GM06990 (cell line): Measurements from ENCODE around the gene HMGN4.
"Not testable (repeated sequence)": the region's sequence is repeated elsewhere in the genome, so short reads cannot be mapped to it uniquely, and the experiment has no call there.

Source experiments
- DNase-seq: peaks from one replicate; pipeline ENCODE4 v3.0.0-alpha.2; 2011; ENCODE audit not compliant: insufficient read length; ENCODE audit errors: extremely low read depth
- H3K27me3 ChIP-seq: replicated peaks from 2 replicates; pipeline ENCODE4 v1.6.0; 2011; ENCODE audit warnings: low read length; ENCODE audit not compliant: control insufficient read depth, insufficient read depth
- H3K36me3 ChIP-seq: 2 replicates; pipeline ENCODE4 v1.5.1; 2011; ENCODE audit warnings: low read length; ENCODE audit not compliant: control insufficient read depth, insufficient read depth
- H3K4me3 ChIP-seq: replicated peaks from 2 replicates; pipeline ENCODE4 v1.5.1; 2011; ENCODE audit warnings: low read depth, mild to moderate bottlenecking, control low read depth, low read length
- TF ChIP-seq, protein P1 (sequence below): IDR thresholded peaks from 2 replicates; pipeline ENCODE4 v1.5.1; 2011; ENCODE audit warnings: low read length, control low read depth, mild to moderate bottlenecking, inconsistent platforms; ENCODE audit not compliant: insufficient read depth, poor library complexity, severe bottlenecking

Gene HMGN4

DNA sequence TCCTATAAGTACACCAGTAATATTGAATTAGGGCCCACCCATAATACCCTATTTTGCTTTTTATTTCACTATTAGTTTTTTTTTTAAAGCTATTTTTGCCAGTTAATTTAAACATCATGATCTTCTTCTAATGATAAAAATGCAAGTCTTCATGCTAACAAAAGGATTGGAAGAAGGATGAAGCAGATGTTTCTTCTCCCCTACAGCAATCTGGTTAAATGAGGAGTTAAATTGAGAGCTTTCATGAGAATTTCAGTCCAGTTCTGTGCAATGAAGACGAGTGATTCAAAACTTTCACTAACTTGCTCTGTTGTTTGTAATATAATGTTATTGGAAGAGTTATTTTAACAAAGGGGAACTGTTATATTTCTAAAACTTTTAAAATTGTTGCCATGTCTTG, 3.4 kb downstream of the HMGN4 start:
- DNase-seq = no peak
- H3K27me3 ChIP-seq = no peaks in the 10 kb centered on the region
- peaks cover 6% of the 10 kb centered on the region for H3K36me3 ChIP-seq
- TF ChIP-seq, protein P1, sequence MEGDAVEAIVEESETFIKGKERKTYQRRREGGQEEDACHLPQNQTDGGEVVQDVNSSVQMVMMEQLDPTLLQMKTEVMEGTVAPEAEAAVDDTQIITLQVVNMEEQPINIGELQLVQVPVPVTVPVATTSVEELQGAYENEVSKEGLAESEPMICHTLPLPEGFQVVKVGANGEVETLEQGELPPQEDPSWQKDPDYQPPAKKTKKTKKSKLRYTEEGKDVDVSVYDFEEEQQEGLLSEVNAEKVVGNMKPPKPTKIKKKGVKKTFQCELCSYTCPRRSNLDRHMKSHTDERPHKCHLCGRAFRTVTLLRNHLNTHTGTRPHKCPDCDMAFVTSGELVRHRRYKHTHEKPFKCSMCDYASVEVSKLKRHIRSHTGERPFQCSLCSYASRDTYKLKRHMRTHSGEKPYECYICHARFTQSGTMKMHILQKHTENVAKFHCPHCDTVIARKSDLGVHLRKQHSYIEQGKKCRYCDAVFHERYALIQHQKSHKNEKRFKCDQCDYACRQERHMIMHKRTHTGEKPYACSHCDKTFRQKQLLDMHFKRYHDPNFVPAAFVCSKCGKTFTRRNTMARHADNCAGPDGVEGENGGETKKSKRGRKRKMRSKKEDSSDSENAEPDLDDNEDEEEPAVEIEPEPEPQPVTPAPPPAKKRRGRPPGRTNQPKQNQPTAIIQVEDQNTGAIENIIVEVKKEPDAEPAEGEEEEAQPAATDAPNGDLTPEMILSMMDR = no peak
- H3K4me3 ChIP-seq = no peak overlapping the region

DNA sequence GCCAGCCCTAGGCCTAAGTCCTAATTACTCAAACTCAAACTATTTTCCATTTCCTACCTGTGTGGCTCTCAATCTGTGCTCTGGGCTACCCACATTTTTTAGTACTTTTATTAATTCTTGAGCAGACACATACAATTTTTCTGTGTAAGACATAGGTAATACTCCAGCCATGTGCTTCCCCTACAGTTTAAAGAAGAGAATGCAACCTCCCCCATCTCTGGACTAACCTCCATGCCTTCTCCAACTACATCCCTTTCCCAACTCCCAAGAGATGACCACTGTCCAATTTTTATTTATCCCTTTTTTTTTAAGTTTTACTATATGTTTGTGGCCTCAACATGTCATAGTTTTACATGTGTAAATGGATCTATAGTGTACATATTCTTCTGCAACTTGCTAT, 5.8 kb downstream of the HMGN4 start:
- TF ChIP-seq, protein P1 = peak; percentile 41
- peaks cover 6% of the 10 kb centered on the region for H3K36me3 ChIP-seq
- H3K27me3 ChIP-seq = no peaks in the 10 kb centered on the region
- H3K4me3 ChIP-seq = no peak overlapping the region
- DNase-seq = no peak

DNA sequence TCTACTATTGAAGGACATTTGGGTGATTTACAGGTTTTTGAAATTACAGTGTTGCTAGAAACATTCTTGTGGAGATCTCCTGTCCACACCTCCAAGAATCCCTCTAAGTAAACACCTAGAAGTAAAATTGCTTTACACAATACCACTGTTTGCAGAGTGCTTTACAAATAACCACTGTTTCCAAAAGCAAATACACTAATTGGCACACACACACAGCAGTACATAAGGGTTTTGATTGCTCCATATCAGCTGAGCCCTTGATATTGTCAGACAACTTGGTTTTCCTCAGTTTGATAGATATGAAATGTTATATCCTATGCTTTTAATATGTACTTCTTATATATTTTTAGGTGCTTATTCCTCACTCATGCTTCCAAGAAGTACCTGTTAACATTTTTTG, 6.3 kb downstream of the HMGN4 start:
- DNase-seq = no peak
- Histone ChIP-seq H3K36me3 (peaks cover 6% of the 10 kb centered on the region), H3K4me3 (no peak overlapping the region), H3K27me3 (no peaks in the 10 kb centered on the region)
- TF ChIP-seq, protein P1 = no peak

DNA sequence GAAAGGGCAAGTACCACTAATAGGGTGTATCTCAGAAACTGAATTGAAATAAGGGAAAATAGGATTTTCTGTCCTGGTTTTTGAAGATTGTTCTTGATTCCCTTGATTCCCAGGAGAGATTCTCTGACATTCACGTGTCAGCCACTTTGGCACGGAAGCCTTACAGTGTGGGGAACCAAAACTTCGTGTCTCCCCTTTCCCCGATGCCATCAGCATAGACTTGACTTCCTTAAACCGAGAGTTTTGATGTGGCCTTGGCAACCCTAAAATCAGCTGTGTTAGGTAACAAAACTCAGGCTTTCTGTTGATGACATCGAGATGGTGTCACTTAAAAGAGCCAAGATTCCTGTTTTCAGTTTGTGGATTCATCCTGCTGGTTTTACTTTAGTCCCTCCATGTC, 7.5 kb downstream of the HMGN4 start:
- peaks cover 6% of the 10 kb centered on the region for H3K36me3 ChIP-seq
- no peaks in the 10 kb centered on the region for H3K27me3 ChIP-seq
- TF ChIP-seq, protein P1 = no peak
- H3K4me3 ChIP-seq = no peak overlapping the region
- no peak for DNase-seq

DNA sequence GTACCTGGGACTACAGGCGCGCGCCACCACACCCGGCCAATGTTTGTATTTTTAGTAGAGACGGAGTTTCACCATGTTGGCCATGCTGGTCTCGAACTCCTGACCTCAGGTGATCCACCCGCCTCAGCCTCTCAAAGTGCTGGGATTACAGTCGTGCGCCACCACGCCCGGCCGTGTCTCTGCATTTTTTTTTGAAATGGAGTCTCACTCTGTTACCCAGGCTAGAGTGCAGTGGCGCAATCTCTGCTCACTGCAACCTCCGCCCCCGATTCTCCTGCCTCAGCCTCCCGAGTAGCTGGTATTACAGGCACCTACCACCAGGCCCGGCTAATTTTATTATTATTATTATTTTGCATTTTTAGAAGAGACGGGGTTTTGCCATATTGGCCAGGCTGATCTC, 9.2 kb downstream of the HMGN4 start:
- H3K36me3 ChIP-seq, H3K27me3 ChIP-seq, H3K4me3 ChIP-seq, DNase-seq: not testable (repeated sequence)

DNA sequence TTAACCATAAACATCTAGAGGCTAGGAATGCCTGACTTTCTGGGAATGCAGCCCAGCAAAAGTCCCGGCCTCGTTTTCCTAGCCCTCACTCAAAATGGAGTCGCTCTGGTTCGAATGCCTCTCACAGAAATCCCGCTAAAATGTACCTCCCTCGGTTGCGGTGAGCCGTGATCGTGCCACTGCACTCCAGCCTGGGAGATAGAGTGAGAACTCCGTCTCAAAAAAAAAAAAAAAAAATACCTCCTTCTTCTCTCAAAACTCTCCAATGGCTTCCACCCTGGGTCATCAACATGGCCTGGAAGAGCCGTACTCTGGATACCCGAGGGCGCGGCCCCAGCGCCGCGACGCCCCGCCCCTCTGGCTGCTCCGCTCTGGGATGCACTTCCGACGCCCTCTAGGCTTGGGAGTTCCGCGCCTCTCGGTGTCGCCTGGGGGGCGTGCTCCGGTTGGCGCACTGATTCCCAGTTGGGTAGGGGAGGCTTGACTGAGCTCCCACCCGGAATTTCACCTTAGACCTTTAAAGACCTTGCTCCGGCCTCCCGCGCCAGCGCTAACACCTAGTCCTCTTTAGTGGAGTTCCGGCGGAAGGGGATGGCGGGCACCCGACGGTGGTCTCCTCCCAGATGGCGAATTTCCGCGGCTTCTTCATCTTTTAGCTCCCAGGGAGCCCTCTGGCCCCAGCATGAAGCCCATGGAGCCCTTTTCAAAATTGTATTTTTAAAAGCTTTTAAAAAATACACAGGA, 12.3 kb downstream of the HMGN4 start:
- Histone ChIP-seq H3K4me3 (peak overlapping the region; percentile 81), H3K36me3 (peaks cover 3% of the 10 kb centered on the region; the same call in 1 of the 2 replicates), H3K27me3 (no peaks in the 10 kb centered on the region)
- TF ChIP-seq, protein P1 = peak; percentile 14
- DNase-seq = peak; percentile 87
